Activated T-helper 1 cell treated with Interleukin-2 at 50 U/mL for 16 hours (primary cell): ENCODE data around the gene CREB1.

Source experiments
- DNase-seq: peaks from one replicate; pipeline ENCODE4 v3.0.0-alpha.2; 2020; ENCODE audit warnings: low read depth

The CREB1 gene

GRCh38 chr2:207543272-207543671 lies 13.5 kb downstream of the CREB1 start:
- DNase-seq, result no peak

GRCh38 chr2:207546822-207547221 lies 17.1 kb downstream of the CREB1 start:
- no peak for DNase-seq

- no peak for DNase-seq
Observed at GRCh38 chr2:207549145-207549544, 19.4 kb downstream of the CREB1 start.

- no peak for DNase-seq
Observed at GRCh38 chr2:207558079-207558491, 28.3 kb downstream of the CREB1 start.

GRCh38 chr2:207561386-207562080 lies 31.8 kb downstream of the CREB1 start:
- no peak for DNase-seq

GRCh38 chr2:207565736-207566500 lies 36.2 kb downstream of the CREB1 start:
- no peak for DNase-seq

GRCh38 chr2:207567671-207568070 lies 37.9 kb downstream of the CREB1 start:
- DNase-seq, result no peak

- no peak for DNase-seq
Observed at GRCh38 chr2:207571370-207571769, 41.6 kb downstream of the CREB1 start.

GRCh38 chr2:207584952-207585351 lies 55.2 kb downstream of the CREB1 start:
- DNase-seq, result no peak

- no peak for DNase-seq
Observed at GRCh38 chr2:207587305-207587704, 57.5 kb downstream of the CREB1 start.

GRCh38 chr2:207589143-207589542 lies 59.4 kb downstream of the CREB1 start:
- DNase-seq, result no peak

- no peak for DNase-seq
Observed at GRCh38 chr2:207593277-207593676, 63.5 kb downstream of the CREB1 start.

- no peak for DNase-seq
Observed at GRCh38 chr2:207594264-207594663, 64.5 kb downstream of the CREB1 start.

GRCh38 chr2:207594731-207595130 lies 65.0 kb downstream of the CREB1 start:
- no peak for DNase-seq

GRCh38 chr2:207599636-207600035 lies 69.9 kb downstream of the CREB1 start:
- no peak for DNase-seq

GRCh38 chr2:207600231-207600630 lies 70.5 kb downstream of the CREB1 start:
- DNase-seq, result no peak

- no peak for DNase-seq
Observed at GRCh38 chr2:207601774-207602173, 72.0 kb downstream of the CREB1 start.

- no peak for DNase-seq
Observed at GRCh38 chr2:207603486-207603885, 73.7 kb downstream of the CREB1 start.

GRCh38 chr2:207606399-207606798 lies 76.6 kb downstream of the CREB1 start:
- no peak for DNase-seq

- DNase-seq, result no peak
Observed at GRCh38 chr2:207606829-207607228, 77.1 kb downstream of the CREB1 start.

- DNase-seq, result no peak
Observed at GRCh38 chr2:207612714-207613113, 83.0 kb downstream of the CREB1 start.

GRCh38 chr2:207614824-207615223 lies 85.1 kb downstream of the CREB1 start:
- DNase-seq, result no peak

GRCh38 chr2:207616185-207616584 lies 86.4 kb downstream of the CREB1 start:
- DNase-seq, result no peak
